ENCODE data around the gene CLEC2L.
A peak's percentile ranks its signal among the peaks of the same experiment; 100 is the strongest.

Gene CLEC2L

DNA sequence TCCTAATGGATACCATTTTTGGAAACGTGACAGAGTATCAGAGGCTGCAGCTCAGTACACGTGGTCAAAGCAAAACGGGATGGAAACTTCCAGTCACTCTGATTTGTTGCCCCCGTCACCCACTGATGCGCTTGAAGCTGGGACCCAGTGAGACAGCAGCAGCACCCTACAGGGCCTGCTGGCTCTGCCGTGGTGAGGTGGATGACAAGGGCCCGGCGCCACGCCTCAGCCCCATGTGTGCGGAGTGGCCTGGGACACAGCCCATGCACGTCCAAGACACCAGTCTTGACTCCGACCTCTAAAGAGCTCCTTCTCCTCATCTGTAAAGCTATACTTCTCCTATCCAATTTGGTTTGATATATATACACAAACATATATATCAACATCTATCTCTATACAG is 39.0 kb downstream of the CLEC2L start:
- H2BK120ac ChIP-seq (ENCODE audit: low read depth, low read length) = no peak overlapping the region
- H2BK15ac ChIP-seq (replicated peaks; ENCODE audit: low read depth) = no peak overlapping the region
- H3K27me3 ChIP-seq (ENCODE audit: insufficient read depth, low read length, poor library complexity) = no peaks in the 10 kb centered on the region
- no peak overlapping the region for H3K18ac ChIP-seq (ENCODE audit: low read length)
- H2BK5ac ChIP-seq (ENCODE audit: low read length) = no peak overlapping the region
- H3K4ac ChIP-seq (ENCODE audit: low read depth, low read length) = no peak overlapping the region
- no peak overlapping the region for H3K23ac ChIP-seq (ENCODE audit: low read length)
- no peaks in the 10 kb centered on the region for H3K79me2 ChIP-seq (ENCODE audit: control insufficient read depth, insufficient read depth, low read length)
- H3K27ac ChIP-seq (ENCODE audit: low read depth, low read length) = no peak overlapping the region
- no peak overlapping the region for H3K4me3 ChIP-seq (ENCODE audit: low read length)
- H3K79me1 ChIP-seq (ENCODE audit: low read length) = no peaks in the 10 kb centered on the region
- no peak for DNase-seq
- H3K4me2 ChIP-seq (ENCODE audit: low read length) = no peak overlapping the region
- H3K4me1 ChIP-seq (ENCODE audit: control insufficient read depth, low read depth, low read length) = no peaks in the 10 kb centered on the region
- no peak overlapping the region for H3K9ac ChIP-seq (ENCODE audit: low read length)
- no peak overlapping the region for H4K5ac ChIP-seq (ENCODE audit: low read length)
- no peak overlapping the region for H2AK5ac ChIP-seq (ENCODE audit: low read length)
- H4K8ac ChIP-seq (ENCODE audit: low read depth, low read length) = no peak overlapping the region
- H3K36me3 ChIP-seq (ENCODE audit: control insufficient read depth, insufficient read depth, low read length) = no peaks in the 10 kb centered on the region
- no peak overlapping the region for H3K56ac ChIP-seq (ENCODE audit: low read length)
- WGBS (ENCODE audit: extremely low coverage, insufficient coverage, low lambda C conversion rate) = no CpG with 5 or more reads among the region's 12 CpGs

DNA sequence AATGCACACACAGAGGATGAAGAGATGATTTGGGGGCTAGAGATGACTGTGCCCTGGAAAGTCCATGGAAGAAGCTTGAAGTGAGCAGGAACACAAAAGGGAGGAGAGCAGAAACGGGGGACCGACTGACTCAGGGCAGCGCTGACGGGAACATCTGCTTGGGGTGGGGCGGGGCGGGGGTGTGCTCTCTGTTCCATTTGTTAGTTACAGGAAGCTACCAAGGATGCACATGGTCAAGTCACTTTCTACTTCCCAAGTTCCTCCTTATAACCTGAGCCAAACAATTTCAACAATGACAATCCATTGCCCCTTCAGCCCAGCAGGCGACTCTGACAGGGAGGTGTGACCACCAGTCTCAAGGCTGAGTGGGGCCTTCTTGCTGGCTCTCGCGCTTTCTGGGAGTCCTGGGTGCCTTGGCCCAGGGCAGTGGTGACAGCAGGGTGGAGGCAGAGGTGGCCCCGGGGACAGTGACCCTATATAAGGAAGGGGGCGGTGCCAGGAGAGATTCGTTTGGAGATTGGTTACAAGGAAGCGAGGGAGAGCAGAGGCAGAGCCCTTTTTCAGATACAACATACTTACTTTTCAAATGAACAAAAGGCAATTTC is 39.6 kb downstream of the CLEC2L start:
- H3K27ac ChIP-seq (ENCODE audit: low read depth, low read length) = no peak overlapping the region
- no peak overlapping the region for H3K4me2 ChIP-seq (ENCODE audit: low read length)
- no peak overlapping the region for H3K18ac ChIP-seq (ENCODE audit: low read length)
- no peak overlapping the region for H2AK5ac ChIP-seq (ENCODE audit: low read length)
- no peak overlapping the region for H2BK5ac ChIP-seq (ENCODE audit: low read length)
- no peak overlapping the region for H3K56ac ChIP-seq (ENCODE audit: low read length)
- H3K79me1 ChIP-seq (ENCODE audit: low read length) = no peaks in the 10 kb centered on the region
- H2BK120ac ChIP-seq (ENCODE audit: low read depth, low read length) = no peak overlapping the region
- no peak overlapping the region for H4K8ac ChIP-seq (ENCODE audit: low read depth, low read length)
- H3K27me3 ChIP-seq (ENCODE audit: insufficient read depth, low read length, poor library complexity) = no peaks in the 10 kb centered on the region
- H3K36me3 ChIP-seq (ENCODE audit: control insufficient read depth, insufficient read depth, low read length) = no peaks in the 10 kb centered on the region
- no peak overlapping the region for H3K4ac ChIP-seq (ENCODE audit: low read depth, low read length)
- H3K79me2 ChIP-seq (ENCODE audit: control insufficient read depth, insufficient read depth, low read length) = no peaks in the 10 kb centered on the region
- no peak overlapping the region for H2BK15ac ChIP-seq (replicated peaks; ENCODE audit: low read depth)
- no peak overlapping the region for H4K5ac ChIP-seq (ENCODE audit: low read length)
- H3K4me1 ChIP-seq (ENCODE audit: control insufficient read depth, low read depth, low read length) = no peaks in the 10 kb centered on the region
- H3K4me3 ChIP-seq (ENCODE audit: low read length) = no peak overlapping the region
- H3K23ac ChIP-seq (ENCODE audit: low read length) = no peak overlapping the region
- H3K9ac ChIP-seq (ENCODE audit: low read length) = no peak overlapping the region
- no peak for DNase-seq
- no CpG with 5 or more reads among the region's 13 CpGs for WGBS (ENCODE audit: extremely low coverage, insufficient coverage, low lambda C conversion rate)

- H2BK120ac ChIP-seq (ENCODE audit: low read depth, low read length) = no peak overlapping the region
- H3K9ac ChIP-seq (ENCODE audit: low read length) = no peak overlapping the region
- H2AK5ac ChIP-seq (ENCODE audit: low read length) = no peak overlapping the region
Measured at GRCh38 chr7:139563856-139564255, 40.4 kb downstream of the CLEC2L start.

GRCh38 chr7:139566075-139566474 is 42.6 kb downstream of the CLEC2L start:
- Histone ChIP-seq H3K4me3 (ENCODE audit: low read length) (no peak overlapping the region), H3K9ac (ENCODE audit: low read length) (no peak overlapping the region), H3K79me2 (ENCODE audit: control insufficient read depth, insufficient read depth, low read length) (no peaks in the 10 kb centered on the region), H2BK120ac (ENCODE audit: low read depth, low read length) (no peak overlapping the region), H3K4me2 (ENCODE audit: low read length) (no peak overlapping the region), H3K36me3 (ENCODE audit: control insufficient read depth, insufficient read depth, low read length) (no peaks in the 10 kb centered on the region), H2BK15ac (replicated peaks; ENCODE audit: low read depth) (no peak overlapping the region), H3K27ac (ENCODE audit: low read depth, low read length) (no peak overlapping the region), H3K23ac (ENCODE audit: low read length) (no peak overlapping the region), H3K27me3 (ENCODE audit: insufficient read depth, low read length, poor library complexity) (no peaks in the 10 kb centered on the region), H3K56ac (ENCODE audit: low read length) (no peak overlapping the region), H3K4me1 (ENCODE audit: control insufficient read depth, low read depth, low read length) (no peaks in the 10 kb centered on the region), H3K18ac (ENCODE audit: low read length) (no peak overlapping the region), H4K5ac (ENCODE audit: low read length) (no peak overlapping the region), H3K4ac (ENCODE audit: low read depth, low read length) (no peak overlapping the region), H2AK5ac (ENCODE audit: low read length) (no peak overlapping the region), H3K79me1 (ENCODE audit: low read length) (no peaks in the 10 kb centered on the region), H2BK5ac (ENCODE audit: low read length) (no peak overlapping the region), H4K8ac (ENCODE audit: low read depth, low read length) (no peak overlapping the region)
- DNase-seq = no peak
- WGBS (ENCODE audit: extremely low coverage, insufficient coverage, low lambda C conversion rate) = no CpG with 5 or more reads among the region's 6 CpGs

More at GRCh38 chr7:139563856-139564255, 40.4 kb downstream of the CLEC2L start:
- WGBS (ENCODE audit: extremely low coverage, insufficient coverage, low lambda C conversion rate) = no CpG with 5 or more reads among the region's 5 CpGs
- no peaks in the 10 kb centered on the region for H3K79me2 ChIP-seq (ENCODE audit: control insufficient read depth, insufficient read depth, low read length)
- H2BK5ac ChIP-seq (ENCODE audit: low read length) = no peak overlapping the region
- H3K23ac ChIP-seq (ENCODE audit: low read length) = no peak overlapping the region
- no peak overlapping the region for H3K27ac ChIP-seq (ENCODE audit: low read depth, low read length)
- no peak for DNase-seq
- no peak overlapping the region for H4K5ac ChIP-seq (ENCODE audit: low read length)
- H3K4me2 ChIP-seq (ENCODE audit: low read length) = no peak overlapping the region
- no peaks in the 10 kb centered on the region for H3K36me3 ChIP-seq (ENCODE audit: control insufficient read depth, insufficient read depth, low read length)
- no peak overlapping the region for H3K4ac ChIP-seq (ENCODE audit: low read depth, low read length)
- H3K18ac ChIP-seq (ENCODE audit: low read length) = no peak overlapping the region
- H4K8ac ChIP-seq (ENCODE audit: low read depth, low read length) = no peak overlapping the region
- no peaks in the 10 kb centered on the region for H3K4me1 ChIP-seq (ENCODE audit: control insufficient read depth, low read depth, low read length)
- no peaks in the 10 kb centered on the region for H3K79me1 ChIP-seq (ENCODE audit: low read length)
- no peaks in the 10 kb centered on the region for H3K27me3 ChIP-seq (ENCODE audit: insufficient read depth, low read length, poor library complexity)
- no peak overlapping the region for H2BK15ac ChIP-seq (replicated peaks; ENCODE audit: low read depth)
- H3K4me3 ChIP-seq (ENCODE audit: low read length) = no peak overlapping the region
- H3K56ac ChIP-seq (ENCODE audit: low read length) = no peak overlapping the region

DNA sequence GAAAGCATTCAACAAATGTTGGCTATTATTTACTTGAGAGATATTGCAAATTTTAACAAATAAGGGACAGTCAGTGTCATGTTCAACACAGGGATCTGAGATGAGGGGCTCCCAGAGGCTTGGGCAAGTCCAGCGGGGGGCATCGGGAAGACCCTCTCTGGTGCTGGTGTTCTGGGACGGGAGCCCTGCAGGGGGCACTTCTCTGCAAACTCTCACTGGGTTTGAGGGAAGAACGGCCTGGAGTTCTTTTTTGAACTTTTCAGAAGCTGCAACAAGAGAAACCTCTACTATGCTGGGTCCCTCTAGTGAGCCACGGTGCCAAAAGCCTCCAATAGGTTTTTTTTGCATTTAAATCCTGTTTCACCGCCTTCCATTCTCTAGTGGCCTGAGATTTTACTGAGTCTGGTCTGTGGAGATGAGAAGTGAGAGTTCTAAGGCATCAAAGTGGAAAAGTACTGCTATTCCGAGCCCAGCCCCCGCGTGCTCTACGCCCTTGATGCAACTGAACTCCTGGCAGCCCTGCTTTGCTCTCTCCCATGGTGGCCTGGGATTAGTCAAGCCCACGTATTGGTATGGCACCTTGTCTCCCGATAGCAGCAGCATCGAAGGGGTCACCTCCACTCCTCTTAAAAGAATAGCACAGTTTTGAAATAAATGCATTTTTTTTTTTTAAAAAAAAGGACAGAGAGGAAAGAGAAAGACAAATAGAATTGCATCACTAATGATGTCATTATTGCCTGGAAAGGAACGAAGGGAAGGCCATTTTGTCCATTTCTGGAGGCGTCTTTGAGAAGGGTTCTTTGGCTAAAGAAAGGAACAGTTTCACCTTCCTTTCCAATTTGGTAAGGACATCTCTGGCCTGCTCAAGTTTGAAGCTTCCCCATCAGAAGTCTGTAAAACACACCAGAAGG is 43.5 kb downstream of the CLEC2L start:
- no CpG with 5 or more reads among the region's 15 CpGs for WGBS (ENCODE audit: extremely low coverage, insufficient coverage, low lambda C conversion rate)
- Histone ChIP-seq H2BK5ac (ENCODE audit: low read length) (no peak overlapping the region), H3K4me3 (ENCODE audit: low read length) (no peak overlapping the region), H3K79me1 (ENCODE audit: low read length) (no peaks in the 10 kb centered on the region), H3K79me2 (ENCODE audit: control insufficient read depth, insufficient read depth, low read length) (no peaks in the 10 kb centered on the region), H3K27me3 (ENCODE audit: insufficient read depth, low read length, poor library complexity) (no peaks in the 10 kb centered on the region), H3K4ac (ENCODE audit: low read depth, low read length) (no peak overlapping the region), H3K9ac (ENCODE audit: low read length) (no peak overlapping the region), H2BK120ac (ENCODE audit: low read depth, low read length) (no peak overlapping the region), H3K4me1 (ENCODE audit: control insufficient read depth, low read depth, low read length) (no peaks in the 10 kb centered on the region), H3K56ac (ENCODE audit: low read length) (no peak overlapping the region), H3K4me2 (ENCODE audit: low read length) (no peak overlapping the region), H3K36me3 (ENCODE audit: control insufficient read depth, insufficient read depth, low read length) (no peaks in the 10 kb centered on the region), H4K5ac (ENCODE audit: low read length) (no peak overlapping the region), H3K23ac (ENCODE audit: low read length) (no peak overlapping the region), H2BK15ac (replicated peaks; ENCODE audit: low read depth) (no peak overlapping the region), H3K27ac (ENCODE audit: low read depth, low read length) (no peak overlapping the region), H3K18ac (ENCODE audit: low read length) (no peak overlapping the region), H2AK5ac (ENCODE audit: low read length) (no peak overlapping the region), H4K8ac (ENCODE audit: low read depth, low read length) (no peak overlapping the region)
- peak; percentile 42 for DNase-seq
